Measurements from ENCODE around the gene LPAR6.

- TF ChIP-seq, protein P1, sequence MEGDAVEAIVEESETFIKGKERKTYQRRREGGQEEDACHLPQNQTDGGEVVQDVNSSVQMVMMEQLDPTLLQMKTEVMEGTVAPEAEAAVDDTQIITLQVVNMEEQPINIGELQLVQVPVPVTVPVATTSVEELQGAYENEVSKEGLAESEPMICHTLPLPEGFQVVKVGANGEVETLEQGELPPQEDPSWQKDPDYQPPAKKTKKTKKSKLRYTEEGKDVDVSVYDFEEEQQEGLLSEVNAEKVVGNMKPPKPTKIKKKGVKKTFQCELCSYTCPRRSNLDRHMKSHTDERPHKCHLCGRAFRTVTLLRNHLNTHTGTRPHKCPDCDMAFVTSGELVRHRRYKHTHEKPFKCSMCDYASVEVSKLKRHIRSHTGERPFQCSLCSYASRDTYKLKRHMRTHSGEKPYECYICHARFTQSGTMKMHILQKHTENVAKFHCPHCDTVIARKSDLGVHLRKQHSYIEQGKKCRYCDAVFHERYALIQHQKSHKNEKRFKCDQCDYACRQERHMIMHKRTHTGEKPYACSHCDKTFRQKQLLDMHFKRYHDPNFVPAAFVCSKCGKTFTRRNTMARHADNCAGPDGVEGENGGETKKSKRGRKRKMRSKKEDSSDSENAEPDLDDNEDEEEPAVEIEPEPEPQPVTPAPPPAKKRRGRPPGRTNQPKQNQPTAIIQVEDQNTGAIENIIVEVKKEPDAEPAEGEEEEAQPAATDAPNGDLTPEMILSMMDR (conservative IDR thresholded peaks at IDR 0.05; ENCODE audit: low read length), result no peak
- TF ChIP-seq EZH2phosphoT487 (IDR thresholded peaks at IDR 0.05; ENCODE audit: borderline replicate concordance, low read depth, low read length), result no peak
These were observed 42.9 kb downstream of the LPAR6 start for GRCh38 chr13:48369988-48370387.
